GM18508 (cell line): Measurements from ENCODE around the gene TRPM2.

Experiments used
- ATAC-seq: cut with Tn5 transposase; IDR thresholded peaks from one replicate; pipeline ENCODE4 v1.9.1; 2021; ENCODE audit warnings: moderate number of reproducible peaks; ENCODE audit not compliant: insufficient read depth, unreplicated experiment

TRPM2 gene

GRCh38 chr21:44455524-44456213 is 102.2 kb downstream of the TRPM2 start:
- no peak for ATAC-seq

DNA sequence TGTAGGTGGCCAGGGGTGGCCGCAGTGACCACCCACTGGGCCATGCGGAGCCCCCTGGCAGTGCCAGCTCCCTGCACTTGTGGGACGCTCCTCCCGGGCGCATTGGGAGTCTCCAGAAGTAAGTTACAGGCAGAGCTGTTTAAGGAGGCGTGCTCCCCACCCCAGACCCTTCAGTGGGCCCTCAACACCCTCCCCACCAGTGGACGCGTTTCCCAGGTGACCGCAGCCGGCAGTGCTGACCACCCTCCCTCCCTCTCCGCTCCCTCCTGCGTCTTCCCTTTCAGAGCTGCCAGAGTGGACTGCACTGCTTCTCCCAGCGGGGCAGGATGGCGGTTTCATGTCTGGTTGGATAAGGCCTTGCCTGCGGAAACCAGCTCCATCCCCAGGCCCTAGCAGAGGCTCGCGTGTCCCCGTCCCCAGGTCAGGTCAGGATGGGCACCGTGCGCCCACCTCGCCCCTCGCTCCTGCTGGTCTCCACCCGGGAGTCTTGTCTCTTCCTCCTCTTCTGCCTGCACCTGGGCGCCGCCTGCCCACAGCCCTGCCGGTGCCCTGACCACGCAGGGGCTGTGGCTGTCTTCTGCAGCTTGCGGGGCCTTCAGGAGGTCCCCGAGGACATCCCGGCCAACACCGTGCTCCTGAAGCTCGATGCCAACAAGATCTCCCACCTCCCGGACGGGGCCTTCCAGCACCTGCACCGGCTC is 102.9 kb downstream of the TRPM2 start:
- no peak for ATAC-seq

DNA sequence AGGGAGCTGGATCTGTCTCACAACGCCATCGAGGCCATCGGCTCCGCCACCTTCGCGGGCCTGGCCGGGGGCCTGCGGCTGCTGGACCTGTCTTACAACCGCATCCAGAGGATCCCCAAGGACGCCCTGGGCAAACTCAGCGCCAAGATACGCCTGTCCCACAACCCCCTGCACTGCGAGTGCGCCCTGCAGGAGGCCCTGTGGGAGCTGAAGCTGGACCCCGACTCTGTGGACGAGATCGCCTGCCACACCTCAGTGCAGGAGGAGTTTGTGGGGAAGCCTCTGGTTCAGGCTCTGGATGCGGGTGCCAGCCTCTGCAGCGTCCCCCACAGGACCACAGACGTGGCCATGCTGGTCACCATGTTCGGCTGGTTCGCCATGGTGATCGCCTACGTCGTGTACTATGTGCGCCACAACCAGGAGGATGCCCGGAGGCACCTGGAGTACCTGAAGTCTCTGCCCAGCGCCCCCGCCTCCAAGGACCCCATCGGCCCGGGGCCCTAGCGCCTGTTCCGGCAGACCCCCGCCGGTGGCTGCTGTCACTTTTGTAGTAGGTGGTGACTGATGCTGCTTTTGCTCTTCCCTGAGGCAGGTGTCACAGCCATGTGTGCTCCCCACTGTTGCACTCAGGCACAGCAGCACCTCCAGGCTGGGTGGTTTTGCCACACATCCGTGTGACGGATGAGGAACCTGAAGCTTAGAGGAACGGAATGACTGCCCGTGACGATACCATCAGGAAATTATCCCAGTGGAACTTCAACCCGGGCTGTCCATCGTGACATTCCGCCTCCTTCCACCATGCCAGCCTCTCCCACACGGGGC is 103.7 kb downstream of the TRPM2 start:
- no peak for ATAC-seq

DNA sequence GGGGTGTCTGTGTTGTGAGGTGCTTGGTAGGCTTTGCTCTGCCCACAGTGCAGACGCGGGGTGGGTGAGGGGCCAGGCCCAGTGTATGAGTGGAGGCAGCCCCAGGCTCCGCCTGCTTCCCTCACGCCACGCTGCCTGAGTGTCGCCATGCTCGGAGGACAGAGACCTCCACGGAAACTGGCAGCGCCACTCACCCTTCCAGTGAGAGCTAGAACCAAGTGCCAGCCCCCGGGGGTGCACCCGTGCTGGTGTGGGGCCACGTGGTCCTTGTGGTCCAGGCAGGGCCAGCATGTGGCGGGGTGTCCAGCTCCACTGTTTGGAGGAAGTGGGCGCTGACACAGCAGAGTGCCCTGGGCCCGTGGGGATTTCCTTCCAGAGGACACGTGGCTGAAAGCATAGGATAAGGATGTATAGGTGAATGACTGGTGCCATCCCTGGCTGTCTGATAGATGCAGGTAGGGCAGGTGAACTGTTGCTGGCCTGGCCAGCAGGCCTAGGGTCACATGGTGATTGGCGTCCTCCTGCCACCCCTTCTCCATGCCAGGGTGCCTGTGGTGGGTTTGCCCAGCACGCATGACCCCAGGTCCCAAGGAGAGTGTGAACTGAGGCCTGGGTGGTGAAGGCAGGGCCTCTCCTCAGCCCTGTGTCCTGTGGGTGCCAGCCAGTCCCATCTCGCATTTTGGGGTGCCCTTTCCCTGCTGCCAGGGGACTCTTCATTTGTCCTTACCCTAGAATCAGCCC is 105.7 kb downstream of the TRPM2 start:
- no peak for ATAC-seq

DNA sequence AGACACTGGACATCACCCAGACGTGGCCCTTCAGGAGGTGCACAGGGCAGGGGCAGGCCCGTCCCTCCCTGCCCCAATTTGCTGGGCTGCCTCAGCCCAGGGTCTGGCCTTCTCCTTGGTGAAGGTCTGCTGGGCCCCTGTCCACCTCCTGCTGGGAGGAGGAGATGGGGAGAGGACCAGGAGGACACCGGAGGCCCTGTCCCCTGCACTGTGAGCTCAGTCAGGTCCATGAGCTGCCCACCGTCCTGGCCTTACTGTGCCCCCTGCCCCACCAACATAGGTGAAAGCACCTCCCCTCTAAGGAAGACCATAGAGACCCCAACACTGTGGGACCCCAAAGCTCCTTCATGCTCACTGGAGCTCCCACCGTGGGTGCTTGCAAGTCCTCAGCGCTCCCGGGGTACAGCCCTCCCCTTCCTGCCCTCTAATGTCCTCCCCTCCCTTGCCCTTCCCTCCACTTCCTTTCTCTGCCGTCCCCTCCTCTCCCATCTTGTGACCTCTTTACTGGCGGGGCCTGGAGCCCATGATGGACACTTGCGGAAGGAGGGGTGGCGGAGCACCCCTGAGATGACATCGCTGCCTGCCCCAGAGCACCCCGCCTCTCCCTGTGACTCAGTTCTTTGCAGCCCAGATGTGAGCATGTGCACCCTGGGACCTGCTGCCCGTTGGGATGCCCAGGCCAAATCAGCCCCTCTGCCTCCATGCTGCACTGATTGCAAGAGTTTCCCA is 106.5 kb downstream of the TRPM2 start:
- ATAC-seq: no peak

DNA sequence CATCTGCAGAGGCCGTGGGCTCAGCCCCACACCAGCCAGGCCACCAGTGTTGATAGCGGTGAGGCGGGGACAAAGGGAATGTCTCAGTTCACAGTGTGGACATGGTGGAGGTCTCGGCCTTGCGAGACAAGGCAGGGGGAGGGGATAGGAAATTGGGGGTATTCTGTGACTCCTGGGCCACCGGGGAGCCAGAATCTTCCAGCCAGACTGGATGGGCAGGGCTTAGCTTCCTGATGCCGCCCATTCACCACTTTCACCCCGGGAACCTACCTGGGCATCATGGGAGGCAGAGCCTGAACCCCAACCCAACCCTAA is 107.0 kb downstream of the TRPM2 start:
- ATAC-seq: no peak

GRCh38 chr21:44461005-44461404 is 107.6 kb downstream of the TRPM2 start:
- no peak for ATAC-seq

GRCh38 chr21:44461464-44462001 is 108.1 kb downstream of the TRPM2 start:
- ATAC-seq: no peak

GRCh38 chr21:44462086-44462833 is 108.8 kb downstream of the TRPM2 start:
- no peak for ATAC-seq

DNA sequence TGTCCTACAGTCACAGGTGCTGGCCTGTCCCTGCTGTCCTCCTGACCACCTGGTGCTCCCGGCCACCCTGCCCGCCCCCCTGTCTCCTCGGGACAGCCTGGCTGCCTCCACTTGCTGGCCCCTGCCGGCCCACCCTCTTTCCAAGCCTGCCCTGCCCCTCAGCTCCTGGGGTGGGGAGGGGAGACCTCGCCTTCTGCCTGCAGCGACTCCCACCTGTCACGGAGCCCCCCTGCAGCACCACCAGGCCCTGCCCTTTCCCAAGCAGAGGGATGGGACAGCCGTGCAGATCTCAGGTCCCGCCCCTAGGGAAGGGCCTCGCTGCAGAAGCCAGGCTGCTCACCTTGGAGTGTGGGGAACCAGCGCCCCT is 109.4 kb downstream of the TRPM2 start:
- ATAC-seq: no peak

GRCh38 chr21:44463724-44464123 is 110.3 kb downstream of the TRPM2 start:
- no peak for ATAC-seq

DNA sequence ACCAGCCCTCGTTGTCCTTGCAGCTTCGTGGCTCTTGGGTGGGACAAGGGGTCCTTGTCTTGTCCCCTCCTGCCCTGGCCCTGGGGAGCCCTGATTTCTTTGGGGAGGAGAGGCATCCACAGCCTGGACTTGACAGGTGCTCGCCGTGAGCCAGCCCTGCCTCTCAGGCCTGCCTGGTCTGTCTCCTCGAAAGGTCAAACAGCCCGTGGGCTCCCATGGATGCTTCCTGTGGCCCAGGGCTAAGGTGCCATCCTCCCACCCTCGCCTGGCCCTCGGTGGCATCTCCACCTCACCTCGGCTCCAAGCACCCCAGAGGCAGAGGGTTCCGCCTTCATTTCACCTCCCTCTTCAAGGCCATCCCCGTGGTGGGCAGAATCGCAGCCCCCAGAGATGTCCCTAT is 110.9 kb downstream of the TRPM2 start:
- ATAC-seq: no peak

- ATAC-seq: no peak
These were observed 113.0 kb downstream of the TRPM2 start for GRCh38 chr21:44466351-44466954.

- no peak for ATAC-seq
These were observed 113.8 kb downstream of the TRPM2 start for GRCh38 chr21:44466996-44467858.

DNA sequence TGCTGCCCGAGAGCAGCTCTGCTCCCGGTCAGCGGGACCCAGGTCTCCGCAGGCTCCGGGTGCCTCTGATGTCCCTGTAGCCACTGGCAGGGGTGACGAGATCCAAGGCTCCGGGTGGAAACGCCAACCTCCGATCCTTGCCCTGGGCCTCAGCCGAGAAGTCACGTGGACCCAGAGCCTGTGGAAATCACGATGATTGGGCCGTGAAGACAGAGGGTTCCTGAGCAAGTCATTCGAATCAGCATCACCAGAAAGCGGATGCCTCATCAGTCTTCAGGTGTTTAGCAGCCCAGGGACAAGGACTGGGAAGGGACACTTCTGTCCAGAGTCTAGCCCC is 114.4 kb downstream of the TRPM2 start:
- ATAC-seq: no peak

DNA sequence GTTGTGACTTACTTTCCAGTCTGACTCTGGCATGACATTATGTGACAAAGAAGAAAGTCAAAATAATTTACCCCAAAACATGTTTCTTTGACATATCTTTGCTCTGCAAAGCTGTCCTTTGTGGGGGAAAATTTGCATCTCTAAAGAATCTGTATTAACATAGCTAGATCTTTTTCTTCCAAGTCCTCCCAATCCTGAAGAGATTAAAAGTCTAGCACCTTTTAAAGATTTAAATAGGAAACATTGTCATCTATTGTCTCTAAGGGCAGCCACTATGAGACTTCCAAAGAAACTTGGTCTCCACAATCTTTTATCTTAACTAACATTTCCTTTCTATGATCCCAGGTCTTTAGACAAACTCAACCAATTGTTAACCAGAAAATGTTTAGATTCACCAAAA is 117.9 kb downstream of the TRPM2 start:
- no peak for ATAC-seq

- no peak for ATAC-seq
These were observed 118.6 kb downstream of the TRPM2 start for GRCh38 chr21:44471996-44472395.

DNA sequence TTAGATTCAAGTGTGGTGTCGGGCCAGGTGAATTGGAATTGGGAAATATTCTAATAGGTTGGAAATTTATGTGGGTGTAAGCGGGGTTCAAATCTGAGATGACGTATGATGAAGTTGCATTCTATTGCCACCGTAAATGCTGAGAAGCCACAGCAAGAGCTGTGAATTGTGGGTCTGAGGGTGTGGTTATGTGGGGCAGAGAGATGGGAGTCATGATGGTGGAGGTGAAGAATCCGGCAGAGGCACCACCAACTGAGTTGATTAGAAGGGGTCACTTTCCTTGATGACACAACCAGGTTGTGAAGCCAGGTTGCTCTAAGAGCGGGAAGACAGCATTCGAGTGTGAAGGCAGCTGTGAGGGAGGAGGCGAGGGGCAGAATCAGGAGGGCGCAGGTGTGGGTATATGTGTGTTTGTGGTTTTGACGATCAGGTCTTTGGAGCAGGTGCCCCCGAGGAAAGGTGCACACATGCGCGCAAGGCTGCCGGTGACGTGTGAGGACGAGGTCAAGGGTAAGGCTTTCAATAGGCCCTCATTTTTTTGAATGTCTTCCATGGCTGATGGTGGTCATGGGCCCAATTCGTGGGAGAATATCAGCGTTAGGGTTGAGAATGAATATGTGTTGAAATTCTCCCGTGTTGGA is 120.6 kb downstream of the TRPM2 start:
- ATAC-seq: no peak
